K562 (cell line): ENCODE data around the gene YY1AP1. TPM values are rescaled to one million over a fixed set of nuclear protein-coding genes. Genes with fewer than 3 reads are reported as not detected.

Experiments
- ATAC-seq: fragments of 200-7000 bp; cut with Tn5 transposase; 3 replicates; pipeline ENCODE4 v1.9.1; 2020; ENCODE audit warnings: moderate library complexity
- BruUV-seq: library from RNA; stranded (reverse); fragments of 400-500 nt; replicated peaks from 2 replicates; lab custom pipeline; 2021; lab: Mats Ljungman, UMichigan
- CTCF ChIA-PET: fragments of 300-600 bp; formaldehyde crosslinking; extraction: SDS; loops from one replicate; lab custom pipeline; 2021; ENCODE audit warnings: low intra/inter-chr PET ratio; lab: Yijun Ruan, JAX
- POLR2A ChIA-PET: fragments of 300-600, 350-650 bp; sonication (Branson Sonifier 250); formaldehyde crosslinking; extraction: SDS; loops from one replicate; lab custom pipeline; 2021; ENCODE audit warnings: antibody characterized with exemption, inconsistent platforms; lab: Yijun Ruan, JAX
- DNase-seq, 4 experiments: peaks; one replicate each; pipeline versions ENCODE4 v3.0.0 to v3.0.0-alpha.2; 2011 to 2018; ENCODE audit warnings: low spot score in 3 of 4, mixed read lengths in 3 of 4; ENCODE audit errors: extremely low read depth in 1 of 4
- FAIRE-seq: peaks from 2 replicates; lab custom pipeline; 2011; peaks lifted over from hg19 to GRCh38; lab: Jason Lieb, UNC
- H2AFZ ChIP-seq: 2 replicates; pipeline ENCODE4 v1.6.0; 2011; ENCODE audit warnings: low read depth, low read length, control low read depth, inconsistent platforms
- H3K27ac ChIP-seq: fragments of 200-600 bp; 3 replicates; pipeline ENCODE4 v1.8.0; 2011; ENCODE audit warnings: low read depth, mild to moderate bottlenecking, control low read depth, inconsistent platforms, low read length, moderate library complexity, mixed read lengths; ENCODE audit errors: extremely low read depth
- H3K27me3 ChIP-seq, 2 experiments: fragments of 300-600 bp in 1 of 2; 2 replicates in 1 of 2; 3 replicates in 1 of 2; pipeline versions ENCODE4 v1.6.0 to v1.8.0; 2011; ENCODE audit warnings: inconsistent platforms in 2 of 2, low read length in 2 of 2, mild to moderate bottlenecking in 1 of 2, mixed read lengths in 1 of 2, moderate library complexity in 1 of 2; ENCODE audit not compliant: control insufficient read depth in 2 of 2, insufficient read depth in 2 of 2
- H3K36me3 ChIP-seq: fragments of 300-600 bp; 3 replicates; pipeline ENCODE4 v1.8.0; 2011; ENCODE audit warnings: mild to moderate bottlenecking, low read length, inconsistent platforms; ENCODE audit not compliant: control insufficient read depth, insufficient read depth
- H3K4me1 ChIP-seq, 2 experiments: fragments of 200-600 bp in 1 of 2; replicated peaks in 1 of 2; 2 replicates in 1 of 2; 3 replicates in 1 of 2; pipeline versions ENCODE4 v1.5.1 to v1.8.0; 2011; ENCODE audit warnings: inconsistent platforms in 2 of 2, low read length in 2 of 2, mild to moderate bottlenecking in 1 of 2, mixed read lengths in 1 of 2, moderate library complexity in 1 of 2; ENCODE audit not compliant: control insufficient read depth in 2 of 2, insufficient read depth in 2 of 2
- H3K4me2 ChIP-seq: 2 replicates; pipeline ENCODE4 v1.6.1; 2011; ENCODE audit warnings: low read length, control low read depth, inconsistent platforms, mixed read lengths; ENCODE audit not compliant: insufficient read depth
- H3K4me3 ChIP-seq: fragments of 200-600 bp; sonication (generic), shearing (Covaris generic); 2 replicates; pipeline ENCODE4 v1.5.1; 2016; ENCODE audit warnings: control low read depth, inconsistent platforms
- H3K79me2 ChIP-seq: fragments of 200-600 bp; 3 replicates; pipeline ENCODE4 v1.8.0; 2011; ENCODE audit warnings: low read length, inconsistent platforms; ENCODE audit not compliant: control insufficient read depth, insufficient read depth
- H3K9ac ChIP-seq, 2 experiments: 2 replicates each; pipeline versions ENCODE4 v1.6.0 to v1.6.1; 2011; ENCODE audit warnings: low read depth in 2 of 2, low read length in 2 of 2, control low read depth in 1 of 2, inconsistent platforms in 1 of 2, mild to moderate bottlenecking in 1 of 2, mixed read lengths in 1 of 2; ENCODE audit not compliant: insufficient read depth in 1 of 2
- H3K9me1 ChIP-seq: one replicate; pipeline ENCODE4 v1.6.0; 2011; ENCODE audit warnings: inconsistent platforms, mild to moderate bottlenecking, low read length, moderate library complexity; ENCODE audit not compliant: control insufficient read depth, insufficient read depth
- H3K9me3 ChIP-seq: replicated peaks from 2 replicates; pipeline ENCODE4 v1.5.1; 2011; ENCODE audit warnings: low read depth, low read length, inconsistent platforms; ENCODE audit not compliant: control insufficient read depth, insufficient read depth
- H4K20me1 ChIP-seq: replicated peaks from 2 replicates; pipeline ENCODE4 v1.6.1; 2011; ENCODE audit warnings: low read length, inconsistent platforms, mixed read lengths; ENCODE audit not compliant: control insufficient read depth, insufficient read depth
- ARID2 ChIP-seq: fragments of 450-650 bp; IDR thresholded peaks from 2 replicates; pipeline ENCODE4 v1.6.1; 2017; ENCODE audit warnings: antibody characterized with exemption, mild to moderate bottlenecking
- CBFA2T2 ChIP-seq: fragments of 450-650 bp; conservative IDR thresholded peaks from 2 replicates; pipeline ENCODE4 v1.6.1; 2017; ENCODE audit warnings: mild to moderate bottlenecking
- DLX4 ChIP-seq: fragments of 250-450 bp; sonication (Bioruptor Pico); IDR thresholded peaks from 2 replicates; pipeline ENCODE4 v1.6.1; 2021; ENCODE audit warnings: mild to moderate bottlenecking
- EP300 ChIP-seq: IDR thresholded peaks from 2 replicates; pipeline ENCODE4 v1.6.1; 2012; ENCODE audit warnings: low read length, improper control_type of control experiment
- ETV1 ChIP-seq: fragments of 450-650 bp; conservative IDR thresholded peaks from 2 replicates; pipeline ENCODE4 v1.6.1; 2016; ENCODE audit warnings: missing genetic modification characterization, control low read depth, low read depth, missing compliant biosample characterization
- FOXA3 ChIP-seq, 2 experiments: fragments of 450-650 bp in 1 of 2; sonication (generic) in 1 of 2; formaldehyde crosslinking; IDR thresholded peaks in 1 of 2; conservative IDR thresholded peaks in 1 of 2; 2 replicates each; pipeline versions ENCODE4 v1.4.0 to v1.8.0; 2020 to 2022; ENCODE audit warnings: mild to moderate bottlenecking in 2 of 2, missing genetic modification reagents in 1 of 2
- MBD1 ChIP-seq: fragments of 250-450 bp; sonication (Bioruptor Pico); IDR thresholded peaks from 2 replicates; pipeline ENCODE4 v1.8.0; 2022; ENCODE audit warnings: inconsistent platforms
- NFIC ChIP-seq: fragments of 450-650 bp; IDR thresholded peaks from 2 replicates; pipeline ENCODE4 v1.6.1; 2017; ENCODE audit warnings: mild to moderate bottlenecking, inconsistent platforms
- PRDM10 ChIP-seq: fragments of 450-650 bp; IDR thresholded peaks from 2 replicates; pipeline ENCODE4 v1.6.1; 2018; ENCODE audit not compliant: partially characterized antibody
- U2AF1 ChIP-seq: fragments of 200-400 bp; formaldehyde crosslinking; optimal IDR thresholded peaks from 2 replicates; pipeline ENCODE3; 2017; ENCODE audit warnings: mild to moderate bottlenecking, low read depth, low read length, moderate library complexity
- YY1 ChIP-seq, 3 experiments: IDR thresholded peaks; 2 replicates each; pipeline ENCODE4 v1.6.1; 2011; ENCODE audit warnings: low read length in 2 of 3, mild to moderate bottlenecking in 2 of 3, moderate library complexity in 2 of 3, borderline replicate concordance in 1 of 3, control low read depth in 1 of 3, low read depth in 1 of 3; ENCODE audit not compliant: insufficient read depth in 3 of 3, insufficient replicate concordance in 2 of 3, control insufficient read depth in 1 of 3, insufficient read length in 1 of 3; ENCODE audit errors: extremely low read depth in 1 of 3
- ZNF384 ChIP-seq: IDR thresholded peaks from 2 replicates; pipeline ENCODE4 v1.6.1; 2012; ENCODE audit warnings: low read depth, low read length, improper control_type of control experiment
- WGBS: fragments of 100-300 bp; shearing (Covaris generic); methylation state at CpG from one replicate; pipeline ENCODE4 v1.1.6; 2016; ENCODE audit warnings: low coverage, mixed read lengths; ENCODE audit not compliant: insufficient coverage; ENCODE audit errors: missing lambda C conversion rate; 5-methylcytosine and 5-hydroxymethylcytosine counted together
- in situ Hi-C: fragments of 300-500 bp; cut with MboI; formaldehyde crosslinking; loops from 4 replicates; pipeline ENCODE4 v1.15.0; 2018; ENCODE audit warnings: inconsistent platforms, mixed read lengths
- intact Hi-C: fragments of 100-400 bp; cut with micrococcal nuclease; formaldehyde crosslinking; loops from 2 replicates; pipeline ENCODE4 v1.14.2; 2022
- polyA plus RNA-seq, 8 experiments: library from polyadenylated mRNA; depleted of rRNA in 4 of 8; stranded (reverse) in 5 of 8; unstranded in 3 of 8; fragments of >200 nt; fragmentation: Nextera tagmentation in 2 of 8; fragmentation: Illumina TruSeq in 1 of 8; extraction: Ambion mirVana in 2 of 8; extraction: Trizol in 1 of 8; gene quantifications; 2 replicates each; pipeline versions ENCODE4 v1.2.1 to v1.2.3, GENCODE V29; 2011 to 2014; ENCODE audit warnings: inconsistent platforms in 1 of 8, missing spikeins in 1 of 8
- total RNA-seq, 7 experiments: library from RNA; depleted of rRNA in 6 of 7; stranded (reverse); fragments of >200 nt in 6 of 7; fragmentation: Illumina TruSeq in 2 of 7; extraction: Trizol in 2 of 7; gene quantifications; 2 replicates each; pipeline versions ENCODE4 v1.2.1 to v1.2.3, GENCODE V29; 2011 to 2021; ENCODE audit warnings: low replicate concordance in 1 of 7

Gene YY1AP1
- total and polyA plus RNA-seq, 9 of the 15 experiments (the other 6 are each of a cell fraction or from before 2014, with no cell fraction given), result 18.4 to 90.7 (median 42.9) TPM

- Histone ChIP-seq H3K36me3 (no peaks in the 10 kb centered on the region), H3K4me2 (no peak overlapping the region), H3K4me3 (no peak overlapping the region), H2AFZ (peak overlapping the region; percentile 25; the same call in 1 of the 2 replicates), H3K27ac (no peak overlapping the region), H3K9ac (no peak overlapping the region), H3K27me3 (no peaks in the 10 kb centered on the region), H3K4me1 (no peaks in the 10 kb centered on the region; a peak in 2 of 5 replicates), H3K79me2 (no peaks in the 10 kb centered on the region), H4K20me1 (no peaks in the 10 kb centered on the region), H3K9me1 (no peaks in the 10 kb centered on the region), H3K9me3 (peaks cover 7% of the 10 kb centered on the region)
- intact Hi-C loops, result loop anchor here (5.0 kb wide), 2 partner anchors 38 to 82 kb away; no protein-coding TSS in a partner anchor
- POLR2A ChIA-PET, result no interaction called here
- DNase-seq, result no peak
- ATAC-seq, result no peak
- no peak for TF ChIP-seq U2AF1
- TF ChIP-seq EP300, result no peak
- TF ChIP-seq ARID2, result no peak
- no peak for TF ChIP-seq MBD1 (CRISPR knock-in tag)
- TF ChIP-seq YY1 (IDR thresholded peaks at IDR 0.05; ENCODE audit: borderline replicate concordance in 1 of 3, control insufficient read depth in 1 of 3, extremely low read depth in 1 of 3, insufficient read depth in 3 of 3, insufficient read length in 1 of 3, insufficient replicate concordance in 2 of 3, low read depth in 1 of 3, low read length in 2 of 3), result peak in 1 of 3 experiments; percentile 19
- TF ChIP-seq ZNF384, result no peak
- TF ChIP-seq NFIC, result peak; percentile 83
- no peak for TF ChIP-seq ETV1 (tag)
- TF ChIP-seq DLX4 (CRISPR knock-in tag), result no peak
- no peak for TF ChIP-seq FOXA3 (CRISPR knock-in tag; conservative IDR thresholded peaks at IDR 0.05 in 1 of 2, IDR thresholded peaks at IDR 0.05 in 1 of 2)
- TF ChIP-seq CBFA2T2, result no peak
- no peak for TF ChIP-seq PRDM10
- CTCF ChIA-PET, result no interaction called here
- in situ Hi-C loops, result no loop called here
- 7% methylated on average over 4 of the region's 4 CpGs for WGBS
- no TSS peak for BruUV-seq
- FAIRE-seq, result no peak
Observed at GRCh38 chr1:155645034-155645598, 43.5 kb downstream of the YY1AP1 start.
